HG02840 (cell line): ENCODE measurements around the gene COPS9.

Experiments used
- ATAC-seq: cut with Tn5 transposase; IDR thresholded peaks from one replicate; pipeline ENCODE4 v1.9.1; 2021; ENCODE audit warnings: mild to moderate bottlenecking, moderate library complexity, moderate number of reproducible peaks; ENCODE audit not compliant: unreplicated experiment, low FRiP score

The COPS9 gene

GRCh38 chr2:240136013-240136670 lies at the start of gene COPS9:
TSS of gene COPS9 (minus strand) at chr2:240136305. CDS start at chr2:240136284, 21 bp downstream.
- peak; percentile 81 for ATAC-seq

DNA sequence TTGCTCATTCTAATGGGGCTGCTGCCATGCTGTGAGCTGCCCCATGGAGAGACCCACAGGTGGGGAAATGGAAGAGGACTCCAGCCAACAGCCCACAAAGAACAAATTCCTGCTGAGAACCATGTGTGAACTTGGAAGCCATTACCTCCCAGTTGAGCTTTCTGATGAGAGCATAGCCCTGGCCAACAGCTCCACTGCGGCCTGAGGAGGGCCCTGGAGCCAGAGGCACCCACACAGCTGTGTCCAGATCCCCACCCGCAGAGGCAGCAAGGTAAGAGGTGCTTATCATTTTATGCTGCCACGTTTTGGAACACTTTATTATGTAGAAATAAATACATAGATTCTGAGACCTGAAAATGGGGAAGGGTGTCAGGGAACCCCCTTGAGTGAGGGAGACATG lies 48.6 kb upstream of the COPS9 start:
- ATAC-seq, result no peak

DNA sequence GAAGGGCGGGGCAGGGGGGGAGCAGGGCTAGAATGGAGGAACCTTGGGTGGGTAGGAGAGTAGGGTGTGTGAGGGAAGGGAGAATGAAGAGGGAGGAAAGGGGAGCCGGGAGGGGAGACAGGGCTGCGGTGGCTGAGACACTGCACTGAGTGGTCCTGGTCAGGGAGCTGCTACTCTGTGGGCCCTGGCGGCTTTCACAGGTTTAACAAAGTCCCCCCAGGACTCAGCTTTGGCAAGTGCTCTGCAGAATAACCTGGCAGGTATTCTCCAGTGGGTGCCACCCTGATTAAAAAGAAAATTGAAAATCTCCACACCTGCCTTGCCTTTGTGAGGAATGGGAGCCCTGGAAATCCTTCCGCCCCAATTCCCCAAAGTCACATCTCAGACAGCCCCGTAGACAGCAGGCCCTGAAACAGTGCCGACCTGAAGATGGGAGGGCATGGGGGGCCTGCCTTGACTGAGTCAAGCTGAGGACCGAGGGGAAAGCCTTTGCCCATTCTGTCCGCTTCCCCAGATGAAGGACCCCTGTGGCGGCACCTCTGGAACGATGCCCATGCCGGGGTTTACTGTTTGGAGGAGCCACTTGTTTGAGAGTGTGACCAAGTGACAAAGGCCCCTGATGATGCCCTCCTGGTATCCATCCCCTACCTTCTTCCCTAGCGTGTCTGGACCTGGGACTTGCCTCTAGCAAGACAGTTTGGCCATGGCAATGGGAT lies 47.9 kb upstream of the COPS9 start:
- no peak for ATAC-seq

GRCh38 chr2:240183006-240183874 lies 47.1 kb upstream of the COPS9 start:
- ATAC-seq, result no peak

DNA sequence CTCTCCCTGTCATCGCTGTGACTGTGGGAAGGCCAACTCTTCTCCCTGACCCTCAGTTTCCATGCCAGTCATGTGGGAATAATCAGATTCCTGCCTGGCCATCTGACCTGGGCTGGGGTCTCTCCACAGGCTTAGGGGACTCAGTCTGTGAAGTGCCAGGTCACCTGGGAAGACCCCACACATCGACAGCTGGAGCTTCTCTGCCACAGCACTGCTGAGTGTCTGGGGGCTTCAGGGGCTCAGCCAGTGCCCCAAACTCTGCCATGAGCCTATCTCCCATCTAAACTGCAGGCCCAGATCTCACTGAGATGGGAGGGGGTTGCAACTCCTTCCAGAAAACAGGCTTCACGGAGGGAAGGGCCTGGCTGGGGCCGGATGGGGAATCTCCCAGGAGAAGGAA lies 46.4 kb upstream of the COPS9 start:
- ATAC-seq, result no peak

GRCh38 chr2:240182001-240182400 lies 45.9 kb upstream of the COPS9 start:
- no peak for ATAC-seq

DNA sequence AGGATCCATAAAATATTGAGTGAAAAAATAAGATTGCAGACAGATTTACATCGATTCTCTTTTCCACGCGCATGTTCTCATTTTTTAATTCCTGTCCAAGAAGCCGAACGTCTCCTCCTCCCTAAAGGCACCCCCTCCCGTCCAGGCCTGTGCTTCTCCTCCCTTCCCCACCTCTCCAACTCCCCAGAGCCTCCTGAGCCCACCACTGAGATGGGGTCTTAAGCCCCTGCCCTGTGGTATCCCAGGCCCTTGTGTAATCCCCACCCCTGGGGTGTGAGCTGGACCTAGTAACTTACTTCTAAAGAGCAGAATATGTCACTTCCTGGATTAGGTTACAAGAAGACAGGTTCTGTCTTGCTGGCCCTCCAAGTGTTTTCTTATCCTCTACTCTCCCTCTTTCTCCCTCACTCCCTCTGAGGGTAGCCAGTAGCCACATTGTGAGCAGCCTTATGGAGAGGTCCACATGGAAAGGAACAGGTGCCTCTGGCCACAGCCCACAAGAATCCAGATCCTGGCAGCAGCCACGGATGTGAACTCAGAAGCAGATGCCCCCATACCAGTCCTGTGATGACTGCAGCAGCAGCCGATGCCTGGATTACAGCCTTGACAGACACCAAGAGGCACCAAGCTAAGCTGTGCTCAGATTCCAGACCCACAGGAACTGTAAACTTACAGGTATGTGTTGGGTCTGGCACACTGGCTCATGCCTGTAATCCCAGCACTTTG lies 44.0 kb upstream of the COPS9 start:
- ATAC-seq, result no peak

DNA sequence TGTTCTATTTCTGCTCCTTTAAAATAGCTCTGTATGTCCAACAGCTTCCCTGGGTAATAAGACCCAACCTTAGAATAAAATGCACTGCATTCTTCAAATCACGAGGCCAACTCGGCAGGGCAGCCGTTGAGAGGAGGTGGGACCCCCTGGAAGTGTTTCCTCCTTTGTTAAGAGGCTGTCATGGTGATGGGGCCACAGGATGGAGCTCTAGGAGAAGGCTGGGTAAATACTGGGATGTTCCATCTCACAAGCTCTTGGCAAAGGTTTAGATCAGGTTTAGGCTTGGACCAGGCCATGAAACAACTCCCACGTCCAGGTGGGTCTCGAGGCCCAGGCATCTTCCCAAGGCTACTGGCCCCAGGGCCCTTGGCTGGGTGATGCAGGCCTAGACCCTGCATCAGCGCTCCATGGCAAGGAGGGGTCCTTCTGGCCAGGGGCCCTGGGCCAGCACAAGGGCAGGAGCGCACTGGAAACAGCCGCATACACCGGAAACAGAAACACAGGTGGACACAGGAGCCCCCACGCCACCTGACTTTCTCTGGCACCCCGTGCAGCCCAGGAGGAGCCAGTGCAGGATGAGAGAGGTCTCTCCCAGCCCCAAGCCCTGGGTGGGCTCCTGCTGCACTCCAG lies 43.2 kb upstream of the COPS9 start:
- ATAC-seq, result no peak

GRCh38 chr2:240178564-240178963 lies 42.5 kb upstream of the COPS9 start:
- no peak for ATAC-seq

DNA sequence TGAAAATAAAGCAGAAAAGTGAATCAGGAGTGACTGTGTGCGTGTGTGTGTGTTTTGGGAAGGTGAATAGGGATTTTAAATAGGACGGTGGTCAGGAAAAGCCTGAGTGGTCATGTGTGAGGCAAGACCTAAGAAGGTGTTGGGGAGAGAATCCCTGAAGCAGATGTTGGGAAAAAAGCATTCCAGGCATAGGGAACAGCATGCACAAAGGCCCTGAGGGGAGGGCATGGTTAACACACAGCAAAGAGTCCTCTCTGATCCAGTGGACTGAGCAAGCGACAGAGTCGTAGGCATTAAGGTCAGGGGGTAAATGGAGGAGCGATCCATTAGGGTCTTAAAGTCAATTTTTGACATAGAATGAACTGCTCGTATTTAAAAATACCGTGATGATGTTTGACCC lies 38.4 kb upstream of the COPS9 start:
- no peak for ATAC-seq

DNA sequence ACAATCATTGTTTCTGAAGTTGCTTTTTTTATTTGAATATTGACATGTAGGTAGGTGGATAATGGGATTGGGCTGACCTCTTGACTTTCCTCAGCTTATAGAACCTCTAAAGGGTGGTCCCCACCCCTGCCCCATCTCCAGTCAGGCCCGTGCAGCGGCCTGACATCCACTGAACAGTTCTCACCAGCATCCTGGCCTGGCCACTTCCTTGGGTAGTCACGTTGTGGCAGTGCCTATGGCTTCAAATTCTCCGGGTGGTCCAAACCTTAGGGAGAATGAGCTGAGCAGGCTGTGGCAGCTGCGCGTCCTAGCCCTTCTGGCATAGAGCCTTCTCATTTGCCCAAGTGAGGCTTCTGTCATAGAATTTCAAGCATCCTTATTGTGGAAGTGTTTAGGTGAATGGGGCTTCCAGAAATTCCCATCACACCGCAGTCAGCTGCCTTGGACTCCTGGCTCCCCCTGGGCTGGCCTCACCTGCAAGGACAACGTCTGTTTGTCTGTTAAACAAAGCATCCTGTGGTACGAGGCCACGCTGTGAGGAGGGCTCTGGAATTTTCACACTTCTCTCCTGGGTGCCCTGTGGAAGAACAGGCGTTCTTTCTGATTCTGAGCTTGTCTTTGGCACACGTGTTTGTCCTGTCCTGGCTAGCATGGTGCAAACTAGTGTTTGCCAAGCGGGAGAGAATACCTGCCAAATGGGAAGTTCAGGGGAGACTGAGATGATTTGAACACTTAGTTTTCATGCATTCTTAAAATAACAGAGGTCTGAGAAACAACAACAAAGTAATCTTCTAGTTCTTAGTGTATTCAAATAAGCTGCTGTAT lies 36.2 kb upstream of the COPS9 start:
- no peak for ATAC-seq

DNA sequence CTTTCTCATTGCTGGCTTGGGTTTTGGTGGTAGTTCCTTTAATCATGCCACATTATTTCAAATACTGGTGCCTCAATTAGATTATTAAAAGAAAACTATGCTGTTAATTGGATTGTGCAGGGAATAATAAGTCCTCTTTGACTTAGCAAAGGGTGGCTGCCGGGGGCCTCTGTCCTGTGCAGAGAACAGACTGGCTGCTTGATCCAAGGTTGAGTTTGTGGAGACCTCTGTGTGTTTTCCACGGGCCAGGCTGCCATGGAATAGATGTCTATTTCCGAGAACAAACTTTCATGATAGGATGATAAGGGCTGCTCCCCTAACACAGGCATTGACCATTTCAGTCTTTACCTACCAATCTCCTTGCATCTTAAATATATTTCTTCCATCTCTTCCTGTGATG lies 34.8 kb upstream of the COPS9 start:
- ATAC-seq, result no peak

- no peak for ATAC-seq
Observed at GRCh38 chr2:240170354-240170735, 34.2 kb upstream of the COPS9 start.

GRCh38 chr2:240169486-240170353 lies 33.6 kb upstream of the COPS9 start:
- no peak for ATAC-seq

DNA sequence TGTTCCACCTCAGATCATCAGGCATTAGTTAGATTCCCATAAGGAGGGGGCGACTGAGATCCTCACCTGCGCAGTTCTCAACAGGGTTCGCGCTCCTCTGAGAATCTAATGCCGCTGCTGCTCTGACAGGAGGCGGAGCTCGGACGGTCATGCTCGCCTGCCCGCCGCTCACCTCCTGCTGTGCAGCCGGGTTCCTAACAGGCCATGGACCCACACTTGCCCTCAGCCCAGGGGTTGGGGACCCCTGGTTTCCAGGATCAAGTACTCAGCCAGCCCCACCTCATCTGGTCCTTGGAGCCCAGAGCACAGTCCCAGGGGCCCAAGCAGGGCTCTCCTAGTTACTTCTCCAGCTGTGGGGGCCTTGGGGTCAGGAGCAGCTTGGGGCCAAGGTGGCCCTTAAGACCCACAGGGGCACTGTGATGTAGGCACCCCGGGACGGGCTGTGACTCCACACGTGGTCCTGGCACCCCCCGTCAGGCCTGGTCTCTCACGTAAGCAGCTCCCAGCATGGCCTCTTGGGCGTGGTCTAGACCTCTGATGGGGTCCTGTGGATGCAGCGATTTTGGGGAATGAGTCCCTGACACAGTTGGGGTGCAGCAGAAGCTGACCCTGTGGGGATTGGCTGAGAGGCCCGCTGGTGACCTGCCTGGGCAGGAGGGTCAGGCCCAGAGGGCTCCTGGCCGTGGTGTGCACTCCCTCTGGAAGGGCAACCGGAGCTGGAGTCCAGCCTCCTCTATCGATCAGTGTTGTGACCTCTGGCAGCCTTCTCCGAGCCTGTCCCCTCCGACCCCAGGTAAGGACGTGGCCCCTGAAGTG lies 32.6 kb upstream of the COPS9 start:
- ATAC-seq, result no peak

DNA sequence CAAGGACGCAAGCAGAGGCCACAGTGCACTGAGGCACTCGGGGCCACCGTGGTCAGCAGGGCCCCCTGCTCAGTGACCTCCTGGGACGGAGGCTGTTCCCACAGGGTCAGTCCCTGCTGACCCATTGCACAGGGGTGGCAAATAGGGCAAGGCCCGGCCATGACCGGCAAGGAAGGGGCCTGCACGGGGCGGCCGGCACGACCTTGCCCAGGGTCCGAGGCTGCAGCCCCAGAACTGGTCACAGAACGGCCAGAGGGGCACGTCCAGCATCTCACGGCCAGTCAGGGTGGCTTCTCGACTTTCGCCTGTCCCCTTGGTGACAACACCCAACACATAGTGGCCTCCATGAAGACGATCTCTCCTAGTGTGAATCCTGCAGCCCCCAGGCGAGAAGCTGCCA lies 31.9 kb upstream of the COPS9 start:
- ATAC-seq, result no peak

DNA sequence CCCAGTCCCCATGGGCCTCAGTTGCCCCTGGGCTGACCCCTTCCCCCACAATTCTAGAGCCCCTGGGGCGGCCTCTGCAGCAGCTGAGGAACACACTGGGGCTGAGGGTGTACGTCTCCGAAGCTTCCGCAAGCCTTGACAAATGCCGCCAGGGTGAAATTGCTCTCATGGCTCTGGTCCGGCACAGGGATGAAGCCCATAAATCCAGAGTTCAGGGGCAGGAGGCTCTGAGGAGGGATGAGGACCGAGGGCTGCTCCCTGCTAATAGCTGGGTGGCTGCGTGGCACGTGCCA lies 31.4 kb upstream of the COPS9 start:
- ATAC-seq, result no peak
